Measurements from ENCODE around the gene ZNF599. TPM values are rescaled to one million over a fixed set of nuclear protein-coding genes. Genes with fewer than 3 reads are reported as not detected.

The ZNF599 gene
- polyA plus RNA-seq, 1 donor (not counting 4 experiments of a cell fraction or from before 2014, with no cell fraction given): 3.6 TPM

DNA sequence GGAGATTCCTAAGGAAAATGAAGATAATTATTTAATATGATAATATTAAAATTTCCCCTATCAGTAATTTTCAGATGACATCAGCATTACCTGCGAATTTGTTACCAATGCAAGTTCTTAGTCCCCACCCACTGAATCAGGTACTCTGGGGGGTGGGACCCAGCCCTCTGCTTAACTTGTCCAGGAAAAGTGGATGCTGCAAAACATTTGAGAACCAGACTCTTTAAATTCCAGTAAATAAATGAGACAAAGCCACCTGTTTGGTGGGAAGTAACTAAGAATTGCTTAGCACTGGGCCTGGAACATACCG is 495 bp upstream of the ZNF599 start:
- Histone ChIP-seq H3K9me1 (ENCODE audit: control insufficient read depth, extremely low read depth, insufficient read depth, low read length) (no peaks in the 10 kb centered on the region), H3K4me1 (ENCODE audit: control insufficient read depth, extremely low read depth, insufficient read depth, low read length) (no peaks in the 10 kb centered on the region), H3K27ac (ENCODE audit: control insufficient read depth, insufficient read depth, low read length) (no peak overlapping the region), H4K20me1 (ENCODE audit: control insufficient read depth, extremely low read depth, insufficient read depth, low read length) (no peaks in the 10 kb centered on the region), H3K9me3 (ENCODE audit: control insufficient read depth, low read depth, low read length) (no peaks in the 10 kb centered on the region), H3K4me3 (ENCODE audit: control insufficient read depth in 2 of 3, extremely low read depth in 1 of 3, insufficient read depth in 2 of 3, low read depth in 1 of 3, low read length in 3 of 3) (peak overlapping the region in 2 of 3 experiments; percentile 69 to 75), H3K36me3 (ENCODE audit: control insufficient read depth in 2 of 2, extremely low read depth in 1 of 2, insufficient read depth in 2 of 2, low read length in 2 of 2) (no peaks in the 10 kb centered on the region), H3K4me2 (ENCODE audit: control insufficient read depth, extremely low read depth, insufficient read depth, low read depth, low read length) (peak overlapping the region; percentile 53), H3K79me2 (ENCODE audit: control insufficient read depth, insufficient read depth, low read length) (no peaks in the 10 kb centered on the region), H2AFZ (ENCODE audit: control insufficient read depth, low read length) (peak overlapping the region; percentile 91), H3K9ac (ENCODE audit: control insufficient read depth, extremely low read depth, insufficient read depth, low read length) (no peak overlapping the region), H3K27me3 (ENCODE audit: control insufficient read depth, extremely low read depth, insufficient read depth, low read length) (no peaks in the 10 kb centered on the region)
- TF ChIP-seq EZH2 (IDR thresholded peaks at IDR 0.05; ENCODE audit: low read length): no peak
- no peak for TF ChIP-seq CTCF (optimal IDR thresholded peaks at IDR 0.05 in 1 of 3, IDR thresholded peaks at IDR 0.05 in 1 of 3, conservative IDR thresholded peaks at IDR 0.05 in 1 of 3; ENCODE audit: extremely low read depth in 1 of 3, insufficient read depth in 2 of 3, low read length in 3 of 3)
- dilution Hi-C loops (cut with MboI; ENCODE audit: extremely low pct_ligation_motif_present, low sequenced_read_pairs): no loop called here
- FAIRE-seq (no peak), DNase-seq (ENCODE audit: low read depth, low spot score) (no peak)

DNA sequence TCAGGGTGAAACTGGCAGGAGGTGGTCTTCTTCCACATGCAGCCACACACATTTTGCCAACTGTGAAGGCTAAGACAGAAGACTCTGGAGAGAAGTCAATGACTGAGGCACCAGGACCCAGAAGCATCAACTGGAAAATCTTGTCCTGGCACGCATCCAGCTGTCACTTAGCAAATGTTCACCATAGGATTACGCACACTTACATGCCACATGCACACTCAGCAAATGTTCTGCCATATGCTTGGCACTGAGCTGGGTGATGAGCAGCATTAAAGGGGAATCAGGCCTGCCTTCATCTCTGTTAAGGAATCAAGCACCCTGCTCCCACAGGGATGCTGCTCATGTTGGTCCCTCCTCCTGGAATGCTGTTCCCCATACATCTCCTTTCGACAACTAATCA is 5.1 kb downstream of the ZNF599 start:
- no peaks in the 10 kb centered on the region for H3K27me3 ChIP-seq (ENCODE audit: control insufficient read depth, extremely low read depth, insufficient read depth, low read length)
- H3K4me2 ChIP-seq (ENCODE audit: control insufficient read depth, extremely low read depth, insufficient read depth, low read depth, low read length): no peak overlapping the region
- no peak overlapping the region for H3K27ac ChIP-seq (ENCODE audit: control insufficient read depth, insufficient read depth, low read length)
- H2AFZ ChIP-seq (ENCODE audit: control insufficient read depth, low read length): no peak overlapping the region
- no peaks in the 10 kb centered on the region for H3K4me1 ChIP-seq (ENCODE audit: control insufficient read depth, extremely low read depth, insufficient read depth, low read length)
- FAIRE-seq: no peak
- dilution Hi-C loops (cut with MboI; ENCODE audit: extremely low pct_ligation_motif_present, low sequenced_read_pairs): no loop called here
- DNase-seq (ENCODE audit: low read depth, low spot score): no peak
- peaks cover 9% of the 10 kb centered on the region for H3K9me3 ChIP-seq (ENCODE audit: control insufficient read depth, low read depth, low read length)
- H3K36me3 ChIP-seq (ENCODE audit: control insufficient read depth in 2 of 2, extremely low read depth in 1 of 2, insufficient read depth in 2 of 2, low read length in 2 of 2): peaks cover 8 to 20% of the 10 kb centered on the region in 2 experiments
- TF ChIP-seq CTCF (optimal IDR thresholded peaks at IDR 0.05 in 1 of 3, IDR thresholded peaks at IDR 0.05 in 1 of 3, conservative IDR thresholded peaks at IDR 0.05 in 1 of 3; ENCODE audit: extremely low read depth in 1 of 3, insufficient read depth in 2 of 3, low read length in 3 of 3): no peak
- TF ChIP-seq EZH2 (IDR thresholded peaks at IDR 0.05; ENCODE audit: low read length): no peak
- H3K9me1 ChIP-seq (ENCODE audit: control insufficient read depth, extremely low read depth, insufficient read depth, low read length): no peaks in the 10 kb centered on the region
- no peak overlapping the region for H3K4me3 ChIP-seq (ENCODE audit: control insufficient read depth in 2 of 3, extremely low read depth in 1 of 3, insufficient read depth in 2 of 3, low read depth in 1 of 3, low read length in 3 of 3)
- H3K9ac ChIP-seq (ENCODE audit: control insufficient read depth, extremely low read depth, insufficient read depth, low read length): no peak overlapping the region
- no peaks in the 10 kb centered on the region for H4K20me1 ChIP-seq (ENCODE audit: control insufficient read depth, extremely low read depth, insufficient read depth, low read length)
- no peaks in the 10 kb centered on the region for H3K79me2 ChIP-seq (ENCODE audit: control insufficient read depth, insufficient read depth, low read length)

Data from keratinocyte (primary cell).